ENCODE data around the gene NGEF. TPM values are rescaled to one million over a fixed set of nuclear protein-coding genes. Genes with fewer than 3 reads are reported as not detected.

Gene NGEF, protein sequence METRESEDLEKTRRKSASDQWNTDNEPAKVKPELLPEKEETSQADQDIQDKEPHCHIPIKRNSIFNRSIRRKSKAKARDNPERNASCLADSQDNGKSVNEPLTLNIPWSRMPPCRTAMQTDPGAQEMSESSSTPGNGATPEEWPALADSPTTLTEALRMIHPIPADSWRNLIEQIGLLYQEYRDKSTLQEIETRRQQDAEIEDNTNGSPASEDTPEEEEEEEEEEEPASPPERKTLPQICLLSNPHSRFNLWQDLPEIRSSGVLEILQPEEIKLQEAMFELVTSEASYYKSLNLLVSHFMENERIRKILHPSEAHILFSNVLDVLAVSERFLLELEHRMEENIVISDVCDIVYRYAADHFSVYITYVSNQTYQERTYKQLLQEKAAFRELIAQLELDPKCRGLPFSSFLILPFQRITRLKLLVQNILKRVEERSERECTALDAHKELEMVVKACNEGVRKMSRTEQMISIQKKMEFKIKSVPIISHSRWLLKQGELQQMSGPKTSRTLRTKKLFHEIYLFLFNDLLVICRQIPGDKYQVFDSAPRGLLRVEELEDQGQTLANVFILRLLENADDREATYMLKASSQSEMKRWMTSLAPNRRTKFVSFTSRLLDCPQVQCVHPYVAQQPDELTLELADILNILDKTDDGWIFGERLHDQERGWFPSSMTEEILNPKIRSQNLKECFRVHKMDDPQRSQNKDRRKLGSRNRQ
- total RNA-seq = 10 to 100 TPM in 3 of 5 donors, 1 to 10 TPM in 2; 4.2 to 30.9 (median 16.9) TPM
- 1 to 10 TPM; 2.6 to 4.2 (median 3.5) TPM for polyA plus RNA-seq
- long read RNA-seq, donor 1 = 0 reads
- long read RNA-seq, donor 2 = 0 reads
- long read RNA-seq, donor 3 = 0 reads
- long read RNA-seq, donor 4 = 0 reads
- long read RNA-seq, donor 5 = 0 reads
- long read RNA-seq, donor 6 = 0 reads
- long read RNA-seq, donor 7, partial matches to known transcripts = 0 of 2 reads
- long read RNA-seq, donor 7, other reads (novel, unspliced or antisense) = 0 of 2 reads
- long read RNA-seq, donor 8 = 0 reads
- long read RNA-seq, donor 9, partial matches to known transcripts = 0 of 1 reads
- long read RNA-seq, donor 9, other reads (novel, unspliced or antisense) = 0 of 1 reads
- long read RNA-seq, donor 10 = 0 reads

DNA sequence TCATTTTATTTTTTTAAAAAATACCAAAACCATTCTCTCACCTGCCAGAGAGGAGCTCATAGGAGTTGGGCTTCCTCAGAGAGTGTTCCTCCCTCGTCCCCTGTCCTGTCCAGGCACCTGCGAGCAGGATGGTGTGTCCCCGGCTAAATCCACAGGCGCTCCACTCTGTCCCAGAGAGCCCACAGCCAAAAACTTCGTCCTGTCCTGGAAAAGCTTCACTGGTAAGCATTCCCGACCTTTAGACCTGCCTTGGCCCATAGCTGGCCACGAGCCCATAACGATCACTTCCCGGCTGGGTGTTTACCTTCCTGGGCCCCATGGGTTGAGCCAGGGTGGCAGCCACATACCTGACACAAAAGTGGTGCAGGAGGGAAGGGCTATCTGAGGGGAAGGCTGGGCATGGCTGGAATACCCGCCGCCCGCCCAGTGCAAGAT lies at the start of gene NGEF:
TSS of gene NGEF (minus strand) at position 230 of the 435 bp plus-strand sequence. CDS start 38,366 bp downstream, outside the sequence.
- no peaks in the 10 kb centered on the region for H3K36me3 ChIP-seq
- 31 to 55% (median 44%) methylated on average over 12 of the region's 12 CpGs for WGBS, 5 donors
- peak within 1 kb of the TSS; percentile 76 to 89 (median 83) for H3K27ac ChIP-seq
- peaks cover 0 to 6% (median under 1%) of the 10 kb centered on the region in 4 donors for H3K9me3 ChIP-seq
- DNase-seq = peak; percentile 86 to 93
- peak within 1 kb of the TSS in 3 of 4 donors; percentile 7 to 21 (median 17) for H3K4me3 ChIP-seq
- no peaks in the 10 kb centered on the region for H3K27me3 ChIP-seq
- intact Hi-C loops (cut with DNase I; ENCODE audit: low total_unique reads) = no loop called here
- peaks cover 0 to 22% (median 10%) of the 10 kb centered on the region in 4 donors for H3K4me1 ChIP-seq
- TF ChIP-seq POLR2A (IDR thresholded peaks at IDR 0.05) (no peak), EP300 (IDR thresholded peaks at IDR 0.05) (no peak), POLR2AphosphoS5 (IDR thresholded peaks at IDR 0.05) (peak in 2 of 3 donors; percentile 37 to 83)
- TF ChIP-seq, protein P1, sequence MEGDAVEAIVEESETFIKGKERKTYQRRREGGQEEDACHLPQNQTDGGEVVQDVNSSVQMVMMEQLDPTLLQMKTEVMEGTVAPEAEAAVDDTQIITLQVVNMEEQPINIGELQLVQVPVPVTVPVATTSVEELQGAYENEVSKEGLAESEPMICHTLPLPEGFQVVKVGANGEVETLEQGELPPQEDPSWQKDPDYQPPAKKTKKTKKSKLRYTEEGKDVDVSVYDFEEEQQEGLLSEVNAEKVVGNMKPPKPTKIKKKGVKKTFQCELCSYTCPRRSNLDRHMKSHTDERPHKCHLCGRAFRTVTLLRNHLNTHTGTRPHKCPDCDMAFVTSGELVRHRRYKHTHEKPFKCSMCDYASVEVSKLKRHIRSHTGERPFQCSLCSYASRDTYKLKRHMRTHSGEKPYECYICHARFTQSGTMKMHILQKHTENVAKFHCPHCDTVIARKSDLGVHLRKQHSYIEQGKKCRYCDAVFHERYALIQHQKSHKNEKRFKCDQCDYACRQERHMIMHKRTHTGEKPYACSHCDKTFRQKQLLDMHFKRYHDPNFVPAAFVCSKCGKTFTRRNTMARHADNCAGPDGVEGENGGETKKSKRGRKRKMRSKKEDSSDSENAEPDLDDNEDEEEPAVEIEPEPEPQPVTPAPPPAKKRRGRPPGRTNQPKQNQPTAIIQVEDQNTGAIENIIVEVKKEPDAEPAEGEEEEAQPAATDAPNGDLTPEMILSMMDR (IDR thresholded peaks at IDR 0.05) = no peak

DNA sequence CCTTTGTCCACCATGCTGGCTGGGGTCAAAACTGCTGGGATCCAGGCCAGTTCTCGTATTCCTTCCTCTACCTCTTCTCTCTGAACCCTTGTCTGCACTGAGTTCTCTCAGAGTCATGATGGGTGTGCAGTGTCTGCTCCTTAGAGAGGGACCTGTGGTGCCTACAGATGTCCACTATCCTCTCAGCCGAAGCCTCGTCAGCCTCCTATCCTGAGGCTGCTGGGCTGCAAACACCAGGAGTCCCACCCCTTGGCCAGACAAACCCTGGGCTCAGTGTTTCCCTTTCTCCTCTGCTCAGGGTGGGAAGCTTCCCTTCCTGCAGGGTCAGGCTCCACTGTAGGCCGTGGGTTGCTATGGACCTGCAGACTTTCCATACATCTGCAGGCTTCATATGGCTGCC lies 49.4 kb upstream of the NGEF start:
- WGBS, 5 donors = 55 to 80% (median 74%) methylated on average over 4 of the region's 4 CpGs
- H3K36me3 ChIP-seq = peaks cover 0 to 7% (median 0%) of the 10 kb centered on the region in 4 donors
- peak overlapping the region; percentile 37 to 52 (median 51) for H3K4me3 ChIP-seq
- DNase-seq = peak in 1 of 2 donors; percentile 23
- TF ChIP-seq POLR2AphosphoS5 (IDR thresholded peaks at IDR 0.05) (no peak), EP300 (IDR thresholded peaks at IDR 0.05) (no peak), POLR2A (IDR thresholded peaks at IDR 0.05) (no peak)
- TF ChIP-seq, protein P1 (IDR thresholded peaks at IDR 0.05) = no peak
- peak overlapping the region; percentile 46 to 86 (median 76) for H3K27ac ChIP-seq
- no peaks in the 10 kb centered on the region for H3K9me3 ChIP-seq
- H3K27me3 ChIP-seq = no peaks in the 10 kb centered on the region
- H3K4me1 ChIP-seq = peaks cover 0 to 55% (median 46%) of the 10 kb centered on the region in 4 donors
- intact Hi-C loops (cut with DNase I; ENCODE audit: low total_unique reads) = no loop called here

- Histone ChIP-seq H3K4me1 (peaks cover 0 to 54% (median 46%) of the 10 kb centered on the region in 4 donors), H3K36me3 (peaks cover 0 to 7% (median 0%) of the 10 kb centered on the region in 4 donors), H3K4me3 (peak overlapping the region; percentile 37 to 52 (median 51)), H3K9me3 (no peaks in the 10 kb centered on the region), H3K27ac (peak overlapping the region; percentile 46 to 86 (median 76)), H3K27me3 (no peaks in the 10 kb centered on the region)
- TF ChIP-seq POLR2AphosphoS5 (IDR thresholded peaks at IDR 0.05) (peak in 2 of 3 donors; percentile 4 to 13), EP300 (IDR thresholded peaks at IDR 0.05) (no peak)
- TF ChIP-seq, protein P1 (IDR thresholded peaks at IDR 0.05) = peak in 2 of 7 experiments; percentile 13
- DNase-seq = peak; percentile 60 to 70
- intact Hi-C loops (cut with DNase I; ENCODE audit: low total_unique reads) = no loop called here
- whole genome bisulfite sequencing, 5 donors = 30 to 43% (median 33%) methylated on average over 9 to 12 of the region's 12 CpGs
These were observed 48.8 kb upstream of the NGEF start for GRCh38 chr2:233061591-233062450.
